Trophoblast cell (in vitro differentiated cells and primary cell): ENCODE measurements around the gene PRTG.

Experiments
- DNase-seq, 2 donors: peaks; one replicate each; pipeline ENCODE4 v3.0.0-alpha.2; 2016
- H2AFZ ChIP-seq: 2 replicates; pipeline ENCODE4 v1.6.1; 2013; ENCODE audit warnings: low read length, moderate library complexity, mild to moderate bottlenecking; ENCODE audit not compliant: insufficient read depth, poor library complexity
- H2AK5ac ChIP-seq: 2 replicates; pipeline ENCODE4 v1.6.1; 2013; ENCODE audit warnings: mild to moderate bottlenecking, low read length
- H2BK120ac ChIP-seq: 2 replicates; pipeline ENCODE4 v1.6.1; 2013; ENCODE audit warnings: low read length, mild to moderate bottlenecking, moderate library complexity; ENCODE audit not compliant: insufficient read depth, poor library complexity
- H2BK12ac ChIP-seq: 2 replicates; pipeline ENCODE4 v1.6.1; 2013; ENCODE audit warnings: mild to moderate bottlenecking, low read length, moderate library complexity
- H2BK5ac ChIP-seq: 2 replicates; pipeline ENCODE4 v1.6.1; 2013; ENCODE audit warnings: low read length, low read depth, moderate library complexity, mild to moderate bottlenecking; ENCODE audit not compliant: poor library complexity
- H3K14ac ChIP-seq: 2 replicates; pipeline ENCODE4 v1.6.1; 2013; ENCODE audit warnings: mild to moderate bottlenecking, low read length
- H3K18ac ChIP-seq: 2 replicates; pipeline ENCODE4 v1.6.1; 2013; ENCODE audit warnings: mild to moderate bottlenecking, low read length
- H3K23ac ChIP-seq: 2 replicates; pipeline ENCODE4 v1.6.1; 2013; ENCODE audit warnings: low read length
- H3K27ac ChIP-seq: 2 replicates; pipeline ENCODE4 v1.5.1; 2013; ENCODE audit warnings: low read depth, mild to moderate bottlenecking, inconsistent platforms, low read length, moderate library complexity
- H3K27me3 ChIP-seq: 2 replicates; pipeline ENCODE4 v1.6.1; 2013; ENCODE audit warnings: inconsistent platforms, mild to moderate bottlenecking, low read length, moderate library complexity; ENCODE audit not compliant: insufficient read depth
- H3K36me3 ChIP-seq, 2 experiments: 1 replicate in 1 of 2; 2 replicates in 1 of 2; pipeline ENCODE4 v1.6.1; 2013; ENCODE audit warnings: low read length in 2 of 2, mild to moderate bottlenecking in 2 of 2, moderate library complexity in 1 of 2; ENCODE audit not compliant: insufficient read depth in 2 of 2, control insufficient read depth in 1 of 2
- H3K4ac ChIP-seq: 2 replicates; pipeline ENCODE4 v1.6.1; 2013; ENCODE audit warnings: low read depth, mild to moderate bottlenecking, low read length, moderate library complexity
- H3K4me1 ChIP-seq, 2 experiments: 1 replicate in 1 of 2; 2 replicates in 1 of 2; pipeline ENCODE4 v1.6.1; 2013; ENCODE audit warnings: low read length in 2 of 2, mild to moderate bottlenecking in 2 of 2, moderate library complexity in 1 of 2; ENCODE audit not compliant: insufficient read depth in 2 of 2, control insufficient read depth in 1 of 2
- H3K4me2 ChIP-seq: 2 replicates; pipeline ENCODE4 v1.6.1; 2013; ENCODE audit warnings: inconsistent platforms, mild to moderate bottlenecking, low read length, moderate library complexity
- H3K4me3 ChIP-seq: 2 replicates; pipeline ENCODE4 v1.5.1; 2013; ENCODE audit warnings: mild to moderate bottlenecking, low read depth, low read length, inconsistent platforms
- H3K79me1 ChIP-seq: one replicate; pipeline ENCODE4 v1.6.1; 2013; ENCODE audit warnings: low read length
- H3K79me2 ChIP-seq: 2 replicates; pipeline ENCODE4 v1.6.1; 2013; ENCODE audit warnings: low read length, mild to moderate bottlenecking; ENCODE audit not compliant: control insufficient read depth, insufficient read depth, poor library complexity
- H3K9ac ChIP-seq: 2 replicates; pipeline ENCODE4 v1.6.1; 2013; ENCODE audit warnings: mild to moderate bottlenecking, low read length
- H3K9me3 ChIP-seq: 2 replicates; pipeline ENCODE4 v1.6.1; 2013; ENCODE audit warnings: low read depth, mild to moderate bottlenecking, control low read depth, inconsistent platforms, low read length; ENCODE audit not compliant: insufficient read depth
- H4K12ac ChIP-seq: 2 replicates; pipeline ENCODE4 v1.6.1; 2013; ENCODE audit warnings: low read depth, mild to moderate bottlenecking, low read length, moderate library complexity
- H4K8ac ChIP-seq: 2 replicates; pipeline ENCODE4 v1.6.1; 2013; ENCODE audit warnings: low read depth, mild to moderate bottlenecking, low read length, moderate library complexity
- H4K91ac ChIP-seq: one replicate; pipeline ENCODE4 v1.6.1; 2013; ENCODE audit warnings: low read depth, mild to moderate bottlenecking, low read length, moderate library complexity
- WGBS: extraction: QIAGEN DNeasy Blood & Tissue Kit; methylation state at CpG from one replicate; pipeline ENCODE4 v1.1.7; 2013; ENCODE audit warnings: missing lambda C conversion rate; ENCODE audit not compliant: insufficient read length, insufficient coverage; ENCODE audit errors: extremely low coverage; 5-methylcytosine and 5-hydroxymethylcytosine counted together

Gene PRTG

DNA sequence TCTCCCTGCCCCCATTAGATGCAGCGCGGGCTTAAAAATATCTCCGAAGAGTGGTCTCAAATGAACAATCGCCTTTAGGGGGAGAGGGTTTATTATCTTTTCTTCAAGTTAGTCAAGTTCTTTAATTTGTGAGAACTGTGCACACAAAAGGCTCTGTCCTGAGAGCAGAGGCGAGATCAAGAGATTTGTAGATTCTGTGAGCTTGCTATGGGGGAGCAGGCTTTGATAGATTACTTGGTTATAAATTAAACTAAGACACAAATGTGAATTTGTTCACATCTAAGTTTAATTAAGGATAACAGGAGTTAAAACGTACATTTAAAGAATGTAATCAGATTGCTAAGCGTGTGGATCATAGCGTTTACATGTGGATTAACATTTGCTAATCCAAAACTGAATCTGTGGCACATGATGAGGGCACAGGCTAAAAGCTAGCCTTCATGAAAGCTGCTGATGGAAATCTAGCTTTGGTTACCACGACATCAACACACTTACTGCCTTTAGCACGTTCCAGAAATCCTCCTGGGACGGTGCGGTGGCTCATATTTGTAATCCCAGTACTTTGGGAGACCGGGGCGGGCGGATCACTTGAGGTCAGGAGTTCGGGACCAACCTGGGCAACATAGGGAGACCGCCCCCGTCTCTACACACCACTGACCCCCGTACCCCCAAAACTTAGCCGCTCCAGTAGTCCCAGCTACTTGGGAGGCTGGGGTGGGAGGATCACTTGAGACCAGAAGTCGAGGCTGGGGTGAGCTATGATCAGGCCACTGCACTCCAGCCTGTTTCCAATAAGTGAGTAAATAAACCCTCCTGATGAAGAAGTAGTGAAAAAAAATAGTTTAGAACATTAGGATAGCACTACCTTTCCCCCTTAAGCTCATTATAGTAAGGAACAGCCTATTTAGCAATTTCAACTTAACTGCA lies 1.0 kb upstream of the PRTG start:
- Histone ChIP-seq H4K8ac (peak overlapping the region; percentile 43), H3K79me1 (peaks cover 29% of the 10 kb centered on the region), H2BK12ac (peak overlapping the region; percentile 73)

GRCh38 chr15:55742498-55742926 lies 440 bp downstream of the PRTG start:
- H2BK120ac ChIP-seq, result peak overlapping the region; percentile 82
- H3K18ac ChIP-seq, result peak overlapping the region; percentile 97
- peak overlapping the region; percentile 94 for H3K4ac ChIP-seq
- H4K8ac ChIP-seq, result peak overlapping the region; percentile 84
- peak overlapping the region; percentile 62 for H3K4me2 ChIP-seq
- peaks cover 20% of the 10 kb centered on the region for H3K79me2 ChIP-seq
- peak overlapping the region; percentile 91 for H3K14ac ChIP-seq
- peak overlapping the region; percentile 70 for H2AK5ac ChIP-seq
- WGBS, result no CpG with 5 or more reads among the region's 52 CpGs
- peak overlapping the region; percentile 32 for H2AFZ ChIP-seq
- peaks cover 0 to 2% of the 10 kb centered on the region in 2 experiments for H3K36me3 ChIP-seq
- peak overlapping the region; percentile 44 for H2BK5ac ChIP-seq
- H3K79me1 ChIP-seq, result peaks cover 32% of the 10 kb centered on the region
- no peaks in the 10 kb centered on the region for H3K27me3 ChIP-seq
- H3K27ac ChIP-seq, result peak overlapping the region; percentile 97
- H3K4me3 ChIP-seq, result peak overlapping the region; percentile 100
- peak overlapping the region; percentile 96 for H4K91ac ChIP-seq
- peak in 1 of 2 donors; percentile 33 for DNase-seq
- H2BK12ac ChIP-seq, result peak overlapping the region; percentile 46
- H3K9me3 ChIP-seq, result no peaks in the 10 kb centered on the region
- H3K23ac ChIP-seq, result no peak overlapping the region
- peaks cover 3% of the 10 kb centered on the region in 2 experiments for H3K4me1 ChIP-seq
- peak overlapping the region; percentile 3 for H4K12ac ChIP-seq
- peak overlapping the region; percentile 99 for H3K9ac ChIP-seq

More for the DNA sequence above, 1.0 kb upstream of the PRTG start:
- Histone ChIP-seq H3K27ac (peak overlapping the region; percentile 97), H3K14ac (no peak overlapping the region), H2BK5ac (peak overlapping the region; percentile 26), H2AFZ (no peak overlapping the region), H3K18ac (peak overlapping the region; percentile 81), H3K4ac (peak overlapping the region; percentile 48), H3K79me2 (peaks cover 20% of the 10 kb centered on the region), H3K23ac (no peak overlapping the region), H3K9me3 (no peaks in the 10 kb centered on the region), H3K4me2 (peak overlapping the region; percentile 62), H3K4me1 (no peaks in the 10 kb centered on the region), H4K91ac (peak overlapping the region; percentile 53), H3K36me3 (peaks cover 0 to 2% of the 10 kb centered on the region in 2 experiments), H2BK120ac (peak overlapping the region; percentile 46), H3K27me3 (no peaks in the 10 kb centered on the region), H3K9ac (no peak overlapping the region), H4K12ac (no peak overlapping the region), H3K4me3 (no peak overlapping the region), H2AK5ac (peak overlapping the region; percentile 92)
- WGBS, result no CpG with 5 or more reads among the region's 21 CpGs
- DNase-seq, result peak; percentile 53 to 80

- WGBS, result no CpG with 5 or more reads among the region's 34 CpGs
Observed at GRCh38 chr15:55741833-55742497, 987 bp downstream of the PRTG start.

More at GRCh38 chr15:55741833-55742497, 987 bp downstream of the PRTG start:
- Histone ChIP-seq H3K23ac (no peak overlapping the region), H4K12ac (peak overlapping the region; percentile 3), H3K27me3 (no peaks in the 10 kb centered on the region), H3K27ac (peak overlapping the region; percentile 97), H4K8ac (peak overlapping the region; percentile 84), H3K9ac (peak overlapping the region; percentile 99), H4K91ac (peak overlapping the region; percentile 96), H3K79me1 (peaks cover 32% of the 10 kb centered on the region), H3K18ac (peak overlapping the region; percentile 97), H3K4me2 (peak overlapping the region; percentile 62), H2BK120ac (peak overlapping the region; percentile 82), H3K14ac (peak overlapping the region; percentile 91), H2BK12ac (peak overlapping the region; percentile 12), H3K79me2 (peaks cover 20% of the 10 kb centered on the region), H3K36me3 (peaks cover 0 to 2% of the 10 kb centered on the region in 2 experiments), H2AK5ac (no peak overlapping the region), H2BK5ac (peak overlapping the region; percentile 44), H3K4ac (peak overlapping the region; percentile 94), H3K4me3 (peak overlapping the region; percentile 100), H2AFZ (peak overlapping the region; percentile 32), H3K9me3 (no peaks in the 10 kb centered on the region), H3K4me1 (peaks cover 3% of the 10 kb centered on the region in 2 experiments)
- DNase-seq, result peak in 1 of 2 donors; percentile 37
